GM21360 (cell line): Measurements from ENCODE around the gene IDH1.
A peak's percentile ranks its signal among the peaks of the same experiment; 100 is the strongest.
"Not testable (repeated sequence)": the region's sequence is repeated elsewhere in the genome, so short reads cannot be mapped to it uniquely, and the experiment has no call there.

Source experiments
- ATAC-seq: cut with Tn5 transposase; IDR thresholded peaks from one replicate; pipeline ENCODE4 v1.9.1; 2021; ENCODE audit warnings: mild to moderate bottlenecking, moderate library complexity; ENCODE audit not compliant: unreplicated experiment

Gene IDH1

DNA sequence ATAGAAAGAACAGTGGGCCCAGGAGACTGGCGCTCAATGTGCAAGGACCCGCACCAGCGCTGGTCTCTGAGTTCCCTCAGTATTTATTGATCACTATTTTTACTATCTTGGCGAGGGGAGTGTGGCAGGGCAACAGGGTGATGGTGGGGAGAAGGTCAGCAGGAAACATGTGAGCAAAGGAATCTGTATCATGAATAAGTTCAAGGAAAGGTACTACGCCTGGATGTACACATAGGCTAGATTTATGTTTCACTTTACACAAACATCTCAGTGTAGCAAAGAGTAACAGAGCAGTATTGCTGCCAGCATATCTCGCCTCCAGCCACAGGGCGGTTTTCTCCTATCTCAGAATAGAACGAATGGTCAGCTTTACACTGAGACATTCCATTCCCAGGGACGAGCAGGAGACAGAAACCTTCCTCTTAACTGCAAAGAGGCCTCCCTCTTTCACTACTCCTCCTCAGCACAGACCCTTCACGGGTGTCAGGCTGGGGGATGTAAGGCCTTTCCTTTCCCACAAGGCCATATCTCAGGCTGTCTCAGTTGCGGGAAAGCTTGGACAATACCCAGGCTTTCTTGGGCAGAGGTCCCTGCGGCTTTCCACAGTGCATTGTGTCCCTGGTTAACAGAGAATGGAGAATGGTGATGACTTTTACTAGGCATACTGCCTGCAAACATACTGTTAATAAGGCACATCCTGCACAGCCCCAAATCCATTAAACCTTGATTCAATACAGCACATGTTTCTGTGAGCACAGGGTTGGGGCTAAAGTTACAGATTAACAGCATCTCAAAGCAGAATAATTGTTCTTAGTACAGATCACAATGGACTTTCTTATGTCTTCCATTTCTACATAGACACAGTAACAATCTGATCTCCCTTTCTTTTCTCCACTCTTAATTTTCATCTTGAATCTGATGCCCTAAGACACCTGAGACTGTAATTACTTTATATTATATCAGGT lies 2.3 kb upstream of the IDH1 start:
- ATAC-seq = not testable (repeated sequence)

DNA sequence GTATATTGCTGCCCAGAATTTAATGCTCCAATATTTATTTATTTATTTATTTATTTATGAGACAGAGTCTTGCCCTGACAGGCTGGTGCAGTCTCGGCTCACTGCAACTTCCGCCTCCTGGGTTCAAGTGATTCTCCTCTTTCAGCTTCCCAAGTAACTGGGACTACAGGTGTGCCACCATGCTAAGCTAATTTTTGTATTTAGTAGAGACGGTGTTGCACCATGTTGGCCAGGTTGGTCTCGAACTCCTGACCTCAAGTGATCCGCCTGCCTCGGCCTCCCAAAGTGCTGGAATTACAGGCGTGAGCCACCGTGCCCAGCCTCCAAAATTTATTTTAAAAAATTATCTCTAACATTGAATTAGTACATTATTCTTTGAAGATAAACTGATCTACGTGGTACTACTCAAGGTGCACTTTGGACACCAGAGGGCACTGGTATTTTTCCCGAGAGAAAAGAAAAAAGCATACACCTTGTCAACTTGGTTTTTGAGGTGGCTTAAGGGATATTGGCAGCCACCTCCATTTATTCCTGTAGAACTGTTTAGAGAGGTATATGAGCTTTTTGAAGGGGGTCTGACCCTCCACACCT lies 1.4 kb upstream of the IDH1 start:
- no peak for ATAC-seq

DNA sequence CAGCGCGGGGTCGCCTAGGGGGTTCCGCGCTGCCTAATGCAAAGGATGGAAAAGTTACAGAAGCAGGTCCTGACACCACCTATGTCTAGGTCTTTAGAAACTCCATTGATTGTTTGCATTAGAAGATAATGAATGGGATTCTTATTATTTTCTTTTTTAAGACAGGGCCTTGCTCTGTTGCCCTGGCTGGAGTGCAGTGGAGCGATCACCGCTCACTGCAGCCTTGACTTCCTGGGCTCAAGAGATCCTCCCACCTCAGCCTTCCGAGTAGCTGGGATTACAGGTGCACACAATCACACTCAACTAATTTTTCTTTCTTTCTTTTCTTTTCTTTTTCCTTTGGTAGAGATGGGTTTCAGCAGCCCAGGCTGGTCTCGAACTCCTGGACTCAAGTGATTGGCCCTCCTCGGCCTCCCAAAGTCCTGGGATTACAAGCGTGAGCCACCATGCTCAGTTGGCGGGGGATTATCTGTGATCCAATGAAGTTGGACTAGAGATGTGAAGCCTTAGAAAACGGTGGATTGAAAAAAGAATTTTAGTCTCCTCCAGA lies 761 bp upstream of the IDH1 start:
- peak; percentile 26 for ATAC-seq

DNA sequence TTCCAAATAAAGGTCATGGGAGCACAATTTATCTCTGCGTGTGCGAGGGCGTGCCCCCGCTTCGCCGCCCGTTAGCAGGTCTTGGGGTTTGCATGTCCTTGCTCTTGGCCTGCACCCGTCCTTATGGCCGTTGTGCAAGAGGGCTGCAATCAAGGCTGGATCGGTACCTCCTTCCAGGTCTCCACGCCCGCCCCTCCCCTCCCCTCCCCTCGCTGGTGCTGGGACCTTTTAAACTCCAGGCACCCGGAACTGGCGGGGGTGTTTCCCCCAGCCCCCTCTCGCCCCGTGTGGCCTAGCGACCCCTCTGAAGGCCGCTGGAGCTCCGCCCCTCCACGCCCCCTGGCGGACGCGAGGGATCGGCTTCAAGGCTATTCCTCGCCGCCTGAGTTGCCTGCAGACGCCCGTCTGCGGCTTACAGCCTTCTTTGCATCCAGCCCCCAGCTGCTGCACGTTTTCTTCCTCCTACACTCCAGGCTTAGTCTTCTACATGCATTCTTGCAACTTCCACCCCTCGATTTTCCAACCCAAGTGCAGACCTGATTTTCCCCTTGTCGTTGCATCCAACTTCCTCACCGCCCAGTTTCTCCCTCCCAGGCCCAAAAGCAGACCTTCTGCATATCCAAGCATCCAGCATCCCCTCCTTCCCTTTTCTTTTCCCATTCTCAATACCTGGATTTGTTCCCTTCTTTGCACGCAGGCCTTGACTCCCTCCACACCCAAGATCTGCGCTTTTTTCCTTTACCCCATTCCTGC lies 577 bp downstream of the IDH1 start:
- peak; percentile 68 for ATAC-seq

DNA sequence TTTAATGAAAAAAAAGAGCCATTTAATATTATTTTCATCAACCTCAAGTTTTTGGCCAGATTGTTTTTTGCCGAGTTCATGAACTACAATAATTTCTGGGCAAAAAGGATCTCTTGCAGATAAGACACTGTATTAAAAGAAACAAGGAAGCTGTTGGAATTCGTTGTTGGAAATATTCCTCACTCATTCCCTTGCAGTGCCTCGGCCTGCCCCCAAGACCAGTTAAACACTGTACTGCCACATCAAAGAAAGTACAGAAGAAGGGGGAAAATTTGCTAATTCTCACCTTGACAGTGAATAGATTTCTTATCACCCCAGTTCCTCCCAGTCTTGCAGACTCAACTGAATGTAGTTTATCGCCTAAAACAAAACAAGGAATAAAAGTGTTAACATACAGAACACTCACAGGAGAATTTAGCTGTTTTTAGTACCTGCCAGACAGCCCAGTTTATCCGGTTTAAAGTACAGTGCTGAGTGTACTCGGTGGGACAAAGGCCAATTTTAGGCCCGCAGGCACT lies 1.2 kb downstream of the IDH1 start:
- ATAC-seq = no peak

DNA sequence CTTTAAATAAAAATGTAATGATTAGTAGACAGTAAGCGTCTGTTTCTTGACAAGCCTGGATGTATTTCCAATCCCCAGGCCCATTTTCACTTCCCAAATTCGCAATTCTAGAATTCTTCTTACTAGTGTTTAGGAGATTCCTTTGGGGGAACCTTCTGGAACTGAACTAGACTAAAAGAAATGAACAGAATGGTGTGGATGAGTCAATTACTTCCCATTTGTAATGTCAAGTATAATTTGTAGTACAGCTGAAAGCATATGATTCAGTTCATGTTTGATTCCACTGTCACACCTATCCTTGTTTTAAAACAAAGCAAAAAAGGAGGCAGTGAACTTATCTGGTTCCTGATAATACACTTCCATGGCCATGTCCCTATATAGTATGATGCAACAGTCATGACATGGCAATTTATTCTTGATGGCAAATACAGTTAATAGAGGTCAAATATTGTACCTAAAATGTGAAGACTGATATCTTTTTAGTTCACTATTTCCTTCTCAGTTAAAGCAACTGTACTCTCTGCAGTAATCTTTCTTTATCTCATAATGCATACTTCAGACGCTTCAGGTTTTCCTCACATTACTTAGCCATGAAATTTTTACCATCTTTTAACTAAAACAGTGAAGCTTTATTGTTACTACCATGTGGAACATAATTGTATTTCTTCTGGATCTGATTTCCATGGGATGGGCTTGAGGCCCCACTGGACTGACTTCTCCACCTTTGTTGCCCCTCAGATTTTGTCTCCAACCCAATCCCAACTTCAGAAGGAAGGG lies 2.0 kb downstream of the IDH1 start:
- no peak for ATAC-seq

DNA sequence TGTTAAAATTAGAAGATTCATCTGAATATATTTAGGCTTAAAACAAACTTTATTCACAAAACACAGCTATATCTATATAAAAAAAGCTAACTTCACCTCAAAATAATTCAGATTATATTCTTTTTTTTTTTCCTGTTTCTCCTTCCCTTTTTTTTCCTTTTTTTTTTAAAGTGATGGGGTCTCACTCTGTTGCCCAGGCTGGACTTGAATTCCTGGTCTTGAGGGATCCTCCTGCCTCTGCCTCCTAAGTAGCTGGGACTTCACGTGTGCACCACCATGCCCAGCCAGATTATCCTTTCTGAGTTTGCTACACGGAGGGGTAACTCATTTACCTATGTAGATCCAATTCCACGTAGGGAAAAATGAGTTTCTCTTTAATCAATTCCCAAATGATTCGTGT lies 3.8 kb downstream of the IDH1 start:
- ATAC-seq = no peak

DNA sequence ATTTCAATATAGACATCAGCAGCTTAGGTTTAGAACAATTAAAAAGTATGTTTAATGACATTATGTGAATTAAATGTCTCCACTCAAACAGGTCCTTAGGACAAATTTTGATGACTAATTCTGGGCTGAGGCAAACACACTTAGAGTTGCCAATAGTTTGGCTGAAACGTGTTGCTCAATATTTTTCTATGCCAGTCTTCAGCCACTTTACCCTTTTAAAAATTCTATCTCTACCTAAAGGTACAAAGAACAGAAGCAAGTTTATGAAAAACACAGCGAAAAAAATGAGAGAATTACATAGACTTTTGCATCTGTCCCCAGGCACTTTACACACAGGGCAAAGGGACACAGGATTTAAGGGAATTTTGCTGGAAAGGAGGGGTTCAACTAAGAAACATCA lies 4.5 kb downstream of the IDH1 start:
- ATAC-seq = no peak

DNA sequence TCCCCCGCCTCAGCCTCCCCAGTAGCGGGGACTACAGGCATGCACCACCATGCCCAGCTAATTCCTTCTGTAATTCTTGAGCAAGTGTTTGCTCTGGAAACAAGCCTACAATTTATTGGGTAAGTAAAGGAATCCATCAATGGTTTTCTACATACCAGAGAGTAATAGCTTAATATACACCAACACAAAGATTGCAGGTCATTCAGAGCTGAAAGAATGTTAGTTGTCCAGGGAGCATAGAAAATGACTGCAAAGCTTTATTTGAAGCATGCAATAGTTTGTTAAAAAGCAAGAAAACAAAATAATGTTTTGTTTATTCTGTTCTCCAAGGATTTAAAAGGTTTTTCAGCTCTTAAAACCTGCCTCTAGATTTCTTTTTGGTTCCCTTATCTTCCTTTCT lies 5.6 kb downstream of the IDH1 start:
- ATAC-seq = no peak

DNA sequence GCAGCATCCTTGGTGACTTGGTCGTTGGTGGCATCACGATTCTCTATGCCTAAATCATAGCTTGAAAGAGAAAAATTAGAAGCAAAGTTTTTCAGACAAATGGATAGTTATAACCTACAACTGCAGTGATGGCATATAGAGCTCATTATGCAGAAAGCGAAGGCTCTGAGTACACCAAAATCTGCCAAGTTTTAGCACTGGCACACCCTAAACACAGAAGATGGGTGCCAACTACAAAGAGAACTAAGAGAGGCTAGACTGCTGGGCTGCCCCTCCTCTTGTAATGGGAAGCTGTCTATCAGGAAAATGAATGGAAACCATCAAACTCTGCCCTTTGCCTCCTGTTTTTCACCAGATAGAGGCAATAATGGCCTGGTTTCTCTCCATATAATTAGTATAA lies 6.3 kb downstream of the IDH1 start:
- ATAC-seq = no peak

DNA sequence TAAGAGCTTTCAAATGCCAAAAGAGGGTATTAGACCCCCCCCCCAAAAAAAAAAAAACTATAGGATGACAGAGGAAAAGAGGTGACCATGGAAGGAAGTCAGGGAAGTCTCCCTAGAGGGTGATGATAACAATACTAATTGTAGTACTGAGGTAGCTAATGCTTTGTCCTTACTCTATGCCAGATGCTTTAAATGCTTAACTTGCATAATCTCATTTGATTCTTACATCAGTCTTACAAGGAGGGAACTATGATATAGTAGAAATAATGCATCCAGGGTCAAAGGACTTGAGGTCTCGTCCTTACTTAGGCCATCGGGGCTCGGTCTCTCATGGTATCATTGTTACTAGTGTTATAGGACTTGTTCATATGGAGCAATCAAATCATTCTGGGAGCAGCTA lies 9.1 kb downstream of the IDH1 start:
- ATAC-seq = no peak

DNA sequence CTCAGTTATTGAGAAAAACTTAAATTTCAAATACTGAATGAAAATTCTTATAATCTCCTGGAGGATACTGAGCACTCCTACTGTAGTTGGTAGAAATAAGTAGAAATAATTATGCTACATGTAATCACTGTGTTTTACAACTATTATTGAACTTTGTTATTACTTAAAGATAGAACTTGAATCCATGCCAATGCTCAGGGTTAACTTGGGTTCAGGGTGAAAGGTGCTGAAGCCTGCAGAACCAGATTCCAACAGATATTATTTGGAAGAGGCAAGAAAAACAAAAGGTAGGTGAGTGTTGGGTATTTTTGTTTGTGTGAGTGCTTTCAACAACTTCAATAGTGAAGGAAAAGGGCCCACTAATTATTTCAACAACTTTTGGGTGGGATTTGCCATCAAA lies 10.4 kb downstream of the IDH1 start:
- ATAC-seq = no peak

DNA sequence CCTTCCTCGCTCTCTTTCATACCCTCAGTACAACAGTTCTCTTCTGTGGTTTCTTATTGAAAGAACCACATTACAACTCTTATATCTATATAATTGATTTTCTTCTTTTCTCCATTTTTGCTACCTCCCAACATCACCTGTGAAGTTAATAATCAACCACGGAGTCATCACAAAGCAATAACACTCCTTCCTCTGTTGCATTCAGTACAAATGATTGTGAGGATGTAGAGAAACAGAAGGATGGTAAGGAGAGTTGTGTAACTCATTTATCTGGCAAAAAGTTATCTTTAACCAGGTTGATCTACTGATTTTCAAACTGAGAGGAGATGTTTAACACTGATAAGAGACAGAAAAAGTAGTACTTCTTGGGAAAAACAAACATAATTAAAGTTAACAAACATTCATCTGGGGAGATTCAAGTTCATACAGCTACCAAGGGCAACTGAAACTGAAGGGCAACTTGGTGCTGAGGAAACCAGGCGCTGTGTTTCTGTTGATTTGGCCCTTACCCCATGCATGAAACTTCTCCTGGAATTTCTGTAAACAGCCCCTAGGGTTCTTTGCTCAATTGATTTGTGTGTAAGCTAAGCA lies 14.2 kb downstream of the IDH1 start:
- ATAC-seq = no peak

DNA sequence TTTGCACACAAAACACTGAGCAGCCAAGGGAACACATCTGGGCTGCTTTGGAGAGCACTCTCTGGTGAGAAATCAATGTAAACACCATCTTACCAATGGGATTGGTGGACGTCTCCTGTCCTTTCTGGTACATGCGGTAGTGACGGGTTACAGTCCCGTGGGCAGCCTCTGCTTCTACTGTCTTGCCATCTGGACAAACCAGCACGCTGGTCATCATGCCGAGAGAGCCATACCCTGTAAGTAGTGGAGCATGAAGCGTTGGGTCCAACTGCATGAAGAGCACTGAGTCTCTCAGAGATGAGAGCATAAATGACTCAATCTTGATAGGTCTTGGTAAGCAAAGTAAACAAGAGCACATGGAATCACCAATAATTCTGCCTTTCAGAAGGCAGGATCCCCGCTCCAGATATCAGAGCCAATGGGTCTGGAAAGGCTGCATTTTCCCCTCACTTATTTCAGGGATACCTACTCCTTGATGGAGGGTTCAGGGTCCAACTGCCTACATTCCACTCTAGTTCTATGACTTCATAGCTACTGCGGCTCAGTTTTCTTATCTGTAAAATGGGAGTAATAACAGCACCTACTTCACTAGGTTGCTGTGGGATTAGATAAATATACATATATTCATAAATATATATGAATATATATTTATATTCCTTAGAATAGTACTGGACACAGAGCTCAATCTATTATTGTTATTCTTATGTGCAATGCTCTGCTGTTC lies 14.9 kb downstream of the IDH1 start:
- no peak for ATAC-seq

DNA sequence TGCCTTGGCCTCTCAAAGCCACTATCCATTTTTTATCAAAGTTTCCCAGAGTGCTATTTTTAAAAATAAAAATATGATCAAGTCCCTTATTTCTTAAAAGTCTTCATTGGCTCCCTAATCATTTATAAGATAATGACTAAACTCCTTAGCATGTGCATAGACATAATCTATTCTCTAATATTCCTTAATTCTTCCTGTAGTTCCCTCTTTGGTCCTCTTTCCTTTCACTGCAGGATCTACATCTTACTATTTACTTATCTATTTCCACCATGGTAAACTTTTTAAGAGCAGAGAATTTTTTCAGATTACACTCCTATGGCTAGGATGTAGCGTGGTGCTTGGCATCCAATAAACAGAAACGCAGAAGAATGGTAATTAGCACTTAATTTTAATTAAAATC lies 19.0 kb downstream of the IDH1 start:
- no peak for ATAC-seq

DNA sequence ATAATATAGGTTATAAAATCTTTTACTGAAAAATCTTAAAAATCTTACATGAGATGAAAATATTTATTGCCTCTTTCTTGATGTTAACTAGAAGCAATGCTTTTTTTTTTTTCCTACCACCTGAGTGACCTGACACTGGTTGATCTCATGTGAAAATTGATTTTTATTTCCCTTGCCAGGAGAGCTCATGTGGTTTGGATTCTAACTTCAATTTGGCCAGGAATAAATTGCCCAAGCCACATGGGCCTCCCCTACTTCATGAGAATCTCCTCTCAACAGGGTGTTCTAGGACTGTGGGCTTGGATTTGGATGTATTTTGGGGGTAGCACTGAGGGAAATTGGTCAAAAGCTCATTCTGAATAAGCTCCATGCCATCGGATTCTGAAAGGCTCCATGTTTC lies 20.1 kb downstream of the IDH1 start:
- no peak for ATAC-seq

DNA sequence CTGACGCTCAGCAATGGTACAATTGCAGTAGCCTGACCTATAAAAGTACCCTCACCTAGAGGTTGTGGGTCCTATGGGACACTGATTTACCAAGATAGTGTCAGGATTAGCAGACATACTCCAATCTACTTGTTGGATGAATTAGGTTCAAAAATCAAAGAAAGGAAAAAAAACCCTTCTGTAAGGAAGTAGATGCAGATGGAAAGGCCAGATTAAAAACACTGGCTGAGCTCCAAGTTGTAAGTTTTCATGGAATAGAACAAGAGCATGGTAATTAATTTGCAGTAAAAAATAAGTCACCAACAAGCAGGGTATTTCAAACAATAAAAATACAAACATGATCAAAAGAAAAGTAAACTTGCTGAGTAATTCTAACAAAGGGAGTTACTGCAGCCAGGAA lies 26.4 kb downstream of the IDH1 start:
- ATAC-seq = no peak

DNA sequence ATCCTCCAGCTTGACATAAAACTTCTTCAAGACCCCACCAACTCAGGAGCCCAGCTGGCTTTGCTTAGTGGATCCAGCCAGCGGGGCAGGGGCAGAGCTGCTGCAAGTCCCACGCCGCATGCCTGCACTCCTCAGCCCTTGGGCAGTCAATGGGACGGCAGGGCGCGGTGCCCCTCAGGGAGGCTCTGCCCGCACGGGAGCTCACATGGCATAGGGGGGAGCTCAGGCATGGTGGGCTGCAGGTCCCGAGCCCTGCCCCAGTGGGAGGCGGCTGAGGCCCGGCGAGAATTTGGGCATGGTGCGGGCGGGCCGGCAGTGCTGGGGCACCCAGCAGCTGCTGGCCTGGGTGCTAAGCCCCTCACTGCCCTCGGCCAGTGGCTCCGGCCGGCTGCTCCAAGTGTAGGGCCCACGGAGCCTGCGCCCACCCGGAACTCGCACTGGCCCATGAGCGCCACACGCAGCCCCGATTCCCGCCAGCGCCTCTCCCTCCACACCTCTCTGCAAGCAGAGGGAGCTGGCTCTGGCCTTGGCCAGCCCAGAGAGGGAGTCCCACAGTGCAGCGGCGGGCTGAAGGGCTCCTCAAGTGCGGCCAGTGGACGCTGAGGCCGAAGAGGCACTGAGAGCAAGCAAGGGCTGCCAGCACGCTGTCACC lies 27.2 kb downstream of the IDH1 start:
- ATAC-seq = no peak

DNA sequence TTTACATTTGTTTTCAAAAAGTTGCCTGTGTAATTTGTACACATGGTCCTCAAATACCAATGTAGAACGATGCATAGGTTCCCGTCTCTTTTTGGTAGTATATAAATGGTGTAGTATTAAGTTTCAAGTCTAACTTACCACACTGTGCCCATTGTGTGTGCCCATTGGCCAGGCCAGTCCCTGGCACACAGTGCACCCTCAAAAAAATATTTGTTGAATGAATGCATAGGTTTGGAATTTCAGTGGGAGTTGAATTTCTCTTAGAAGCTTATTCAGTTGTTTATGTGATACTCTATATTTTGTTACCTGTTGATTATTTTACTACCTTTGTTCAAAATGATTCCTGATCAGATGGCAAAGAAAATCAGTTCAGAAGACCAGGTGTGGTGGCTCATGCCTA lies 30.1 kb downstream of the IDH1 start:
- no peak for ATAC-seq
